Neuronal stem cell (in vitro differentiated cells): ENCODE results near the gene ATE1.
A peak's percentile ranks its signal among the peaks of the same experiment; 100 is the strongest.

ENCODE experiments used
- DNase-seq: peaks from one replicate; pipeline ENCODE4 v3.0.0-alpha.2; 2013; ENCODE audit warnings: low spot score
- H2AFZ ChIP-seq: one replicate; pipeline ENCODE4 v1.6.1; 2013; ENCODE audit warnings: mild to moderate bottlenecking, low read length, inconsistent platforms
- H2AK5ac ChIP-seq: 2 replicates; pipeline ENCODE4 v1.6.1; 2013; ENCODE audit warnings: low read depth, mild to moderate bottlenecking, inconsistent platforms, low read length, moderate library complexity, mixed read lengths
- H2BK120ac ChIP-seq: 2 replicates; pipeline ENCODE4 v1.6.1; 2013; ENCODE audit warnings: low read depth, mild to moderate bottlenecking, inconsistent platforms, low read length, moderate library complexity, mixed read lengths
- H2BK12ac ChIP-seq: one replicate; pipeline ENCODE4 v1.6.1; 2013; ENCODE audit warnings: low read length, inconsistent platforms
- H2BK15ac ChIP-seq: 2 replicates; pipeline ENCODE4 v1.6.1; 2013; ENCODE audit warnings: mild to moderate bottlenecking, low read length, inconsistent platforms, mixed read lengths
- H2BK5ac ChIP-seq: one replicate; pipeline ENCODE4 v1.6.1; 2013; ENCODE audit warnings: inconsistent platforms, mild to moderate bottlenecking, low read length, moderate library complexity
- H3K14ac ChIP-seq: one replicate; pipeline ENCODE4 v1.6.1; 2013; ENCODE audit warnings: low read length, inconsistent platforms
- H3K18ac ChIP-seq: 2 replicates; pipeline ENCODE4 v1.6.1; 2013; ENCODE audit warnings: low read length, inconsistent platforms
- H3K23ac ChIP-seq: 2 replicates; pipeline ENCODE4 v1.6.1; 2013; ENCODE audit warnings: low read depth, mild to moderate bottlenecking, mixed read lengths, low read length, inconsistent platforms; ENCODE audit not compliant: poor library complexity
- H3K27ac ChIP-seq: replicated peaks from 3 replicates; pipeline ENCODE4 v1.5.1; 2013; ENCODE audit warnings: low read length, inconsistent platforms
- H3K27me3 ChIP-seq, 3 experiments: 2 replicates each; pipeline ENCODE4 v1.6.1; 2013; ENCODE audit warnings: low read length in 3 of 3, mild to moderate bottlenecking in 2 of 3, inconsistent platforms in 1 of 3, low read depth in 1 of 3, mixed read lengths in 1 of 3, moderate library complexity in 1 of 3; ENCODE audit not compliant: control insufficient read depth in 3 of 3, insufficient read depth in 3 of 3
- H3K36me3 ChIP-seq, 2 donors: replicated peaks in 1 of 2; 2 replicates each; pipeline ENCODE4 v1.6.1; 2013; ENCODE audit warnings: low read length in 2 of 2; ENCODE audit not compliant: control insufficient read depth in 2 of 2, insufficient read depth in 2 of 2
- H3K4ac ChIP-seq: 2 replicates; pipeline ENCODE4 v1.6.1; 2013; ENCODE audit warnings: inconsistent platforms, mild to moderate bottlenecking, low read length, moderate library complexity
- H3K4me1 ChIP-seq, 2 donors: 1 replicate in 1 of 2; 2 replicates in 1 of 2; pipeline ENCODE4 v1.6.1; 2013; ENCODE audit warnings: low read length in 2 of 2, low read depth in 1 of 2; ENCODE audit not compliant: control insufficient read depth in 2 of 2, insufficient read depth in 1 of 2
- H3K4me2 ChIP-seq: one replicate; pipeline ENCODE4 v1.6.1; 2013; ENCODE audit warnings: mild to moderate bottlenecking, low read length, inconsistent platforms; ENCODE audit not compliant: insufficient read depth, poor library complexity, severe bottlenecking
- H3K4me3 ChIP-seq, 2 donors: 2 replicates each; pipeline ENCODE4 v1.5.1; 2013; ENCODE audit warnings: low read length in 2 of 2, mild to moderate bottlenecking in 2 of 2, inconsistent platforms in 1 of 2, moderate library complexity in 1 of 2
- H3K79me1 ChIP-seq: one replicate; pipeline ENCODE4 v1.6.1; 2013; ENCODE audit warnings: low read depth, mild to moderate bottlenecking, inconsistent platforms, low read length, moderate library complexity
- H3K9ac ChIP-seq: one replicate; pipeline ENCODE4 v1.6.1; 2013; ENCODE audit warnings: mild to moderate bottlenecking, low read depth, low read length, inconsistent platforms; ENCODE audit not compliant: poor library complexity
- H3K9me3 ChIP-seq, 2 donors: replicated peaks in 1 of 2; 2 replicates each; pipeline versions ENCODE3 to v1.6.1; 2013; ENCODE audit warnings: low read length in 2 of 2, mild to moderate bottlenecking in 2 of 2, inconsistent platforms in 1 of 2, low read depth in 1 of 2, mixed read lengths in 1 of 2, moderate library complexity in 1 of 2; ENCODE audit not compliant: control insufficient read depth in 2 of 2, insufficient read depth in 1 of 2
- H4K8ac ChIP-seq: one replicate; pipeline ENCODE4 v1.6.1; 2013; ENCODE audit warnings: low read depth, mild to moderate bottlenecking, inconsistent platforms, low read length, moderate library complexity
- H4K91ac ChIP-seq: one replicate; pipeline ENCODE4 v1.6.1; 2013; ENCODE audit warnings: low read length, low read depth, mild to moderate bottlenecking, inconsistent platforms; ENCODE audit not compliant: poor library complexity
- WGBS, 2 donors: extraction: QIAGEN DNeasy Blood & Tissue Kit; methylation state at CpG; one replicate each; pipeline ENCODE4 v1.1.7; 2013; ENCODE audit warnings: missing lambda C conversion rate in 2 of 2, mixed read lengths in 1 of 2; ENCODE audit not compliant: insufficient read length in 2 of 2, insufficient replicate concordance in 1 of 2; ENCODE audit errors: extremely low coverage in 2 of 2; 5-methylcytosine and 5-hydroxymethylcytosine counted together

The ATE1 gene

GRCh38 chr10:121713486-121713885 lies 214.3 kb downstream of the ATE1 start:
- Histone ChIP-seq H2AK5ac (no peak overlapping the region), H2BK15ac (no peak overlapping the region), H3K14ac (no peak overlapping the region), H2BK120ac (no peak overlapping the region), H3K9me3 (peaks cover 0 to 4% of the 10 kb centered on the region in 2 donors), H3K27ac (no peak overlapping the region), H3K36me3 (no peaks in the 10 kb centered on the region), H3K4me1 (peaks cover 17 to 28% of the 10 kb centered on the region in 2 donors), H3K4me3 (peak overlapping the region in 1 of 2 donors; percentile 17), H3K27me3 (no peaks in the 10 kb centered on the region), H3K18ac (no peak overlapping the region), H3K4me2 (no peak overlapping the region), H3K23ac (no peak overlapping the region), H2AFZ (no peak overlapping the region), H3K9ac (no peak overlapping the region), H3K4ac (no peak overlapping the region), H2BK12ac (no peak overlapping the region), H3K79me1 (no peaks in the 10 kb centered on the region), H2BK5ac (no peak overlapping the region), H4K8ac (no peak overlapping the region), H4K91ac (no peak overlapping the region)
- no peak for DNase-seq
- no CpG with 5 or more reads among the region's 5 CpGs for WGBS, 2 donors

DNA sequence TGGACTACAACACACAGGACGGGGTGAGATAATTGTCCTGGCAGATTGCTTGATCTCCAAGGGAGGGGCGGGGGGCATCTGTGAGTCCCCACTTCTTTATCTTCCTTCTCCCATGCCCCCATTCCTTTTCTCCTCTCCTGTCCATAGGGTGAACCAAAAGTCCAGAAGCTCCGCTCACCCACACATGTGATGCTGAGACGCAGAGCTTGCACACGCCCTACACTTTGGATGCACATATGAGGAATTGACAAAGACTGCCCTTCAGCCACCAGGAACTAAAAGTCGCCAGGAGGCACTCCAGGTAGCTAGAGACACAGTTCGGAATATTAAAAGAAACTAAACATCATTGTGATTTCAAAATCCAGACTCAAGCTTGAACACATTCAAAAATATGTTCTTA lies 216.9 kb downstream of the ATE1 start:
- no peak for DNase-seq
- Histone ChIP-seq H3K36me3 (no peaks in the 10 kb centered on the region), H3K4me1 (peaks cover 18 to 30% of the 10 kb centered on the region in 2 donors), H3K4ac (no peak overlapping the region), H3K9ac (no peak overlapping the region), H3K4me3 (no peak overlapping the region), H4K91ac (no peak overlapping the region), H2AFZ (peak overlapping the region; percentile 81), H2BK120ac (no peak overlapping the region), H3K18ac (peak overlapping the region; percentile 61), H3K27ac (peak overlapping the region; percentile 74), H2BK15ac (no peak overlapping the region), H2BK5ac (no peak overlapping the region), H3K27me3 (peaks cover 0 to 6% (median 0%) of the 10 kb centered on the region in 3 experiments), H3K79me1 (no peaks in the 10 kb centered on the region), H2AK5ac (no peak overlapping the region), H4K8ac (no peak overlapping the region), H2BK12ac (no peak overlapping the region), H3K14ac (no peak overlapping the region), H3K23ac (no peak overlapping the region), H3K9me3 (peaks cover 0 to 4% of the 10 kb centered on the region in 2 donors), H3K4me2 (peak overlapping the region; percentile 45)
- WGBS, 2 donors = no CpG with 5 or more reads among the region's 7 CpGs

GRCh38 chr10:121710207-121710606 lies 217.6 kb downstream of the ATE1 start:
- Histone ChIP-seq H2AK5ac (no peak overlapping the region), H3K79me1 (no peaks in the 10 kb centered on the region), H3K4ac (no peak overlapping the region), H2BK120ac (no peak overlapping the region), H3K14ac (no peak overlapping the region), H3K27me3 (peaks cover 0 to 6% (median 0%) of the 10 kb centered on the region in 3 experiments), H3K18ac (peak overlapping the region; percentile 41), H3K23ac (no peak overlapping the region), H3K9me3 (peaks cover 0 to 4% of the 10 kb centered on the region in 2 donors), H4K8ac (no peak overlapping the region), H2AFZ (peak overlapping the region; percentile 81), H3K4me3 (peak overlapping the region in 1 of 2 donors; percentile 29), H2BK15ac (no peak overlapping the region), H3K27ac (peak overlapping the region; percentile 74), H4K91ac (no peak overlapping the region), H2BK5ac (peak overlapping the region; percentile 2), H3K4me1 (peaks cover 18 to 30% of the 10 kb centered on the region in 2 donors), H3K36me3 (no peaks in the 10 kb centered on the region), H2BK12ac (no peak overlapping the region), H3K4me2 (peak overlapping the region; percentile 45), H3K9ac (no peak overlapping the region)
- peak; percentile 42 for DNase-seq
- WGBS, 2 donors = no CpG with 5 or more reads among the region's 9 CpGs

- Histone ChIP-seq H2BK12ac (no peak overlapping the region), H2AK5ac (no peak overlapping the region), H3K36me3 (no peaks in the 10 kb centered on the region), H3K14ac (no peak overlapping the region), H3K27me3 (peaks cover 0 to 6% (median 0%) of the 10 kb centered on the region in 3 experiments), H3K27ac (peak overlapping the region; percentile 4), H2AFZ (peak overlapping the region; percentile 81), H4K8ac (no peak overlapping the region), H2BK120ac (no peak overlapping the region), H3K4me1 (peaks cover 18 to 30% of the 10 kb centered on the region in 2 donors), H3K79me1 (no peaks in the 10 kb centered on the region), H3K4ac (no peak overlapping the region), H3K18ac (no peak overlapping the region), H2BK5ac (no peak overlapping the region), H3K23ac (no peak overlapping the region), H3K4me3 (no peak overlapping the region), H2BK15ac (no peak overlapping the region), H3K9ac (no peak overlapping the region), H3K4me2 (no peak overlapping the region), H4K91ac (no peak overlapping the region), H3K9me3 (peaks cover 0 to 4% of the 10 kb centered on the region in 2 donors)
- no peak for DNase-seq
- no CpG with 5 or more reads among the region's 9 CpGs for WGBS, 2 donors
These were observed 218.2 kb downstream of the ATE1 start for GRCh38 chr10:121709675-121710073.
